GM04503 (cell line): ENCODE data around the gene CHST2.
"Not testable (repeated sequence)": the region's sequence is repeated elsewhere in the genome, so short reads cannot be mapped to it uniquely, and the experiment has no call there.

Source experiments
- DNase-seq: peaks from one replicate; pipeline ENCODE4 v3.0.0-alpha.2; 2012; ENCODE audit warnings: low read depth

CHST2 gene, protein sequence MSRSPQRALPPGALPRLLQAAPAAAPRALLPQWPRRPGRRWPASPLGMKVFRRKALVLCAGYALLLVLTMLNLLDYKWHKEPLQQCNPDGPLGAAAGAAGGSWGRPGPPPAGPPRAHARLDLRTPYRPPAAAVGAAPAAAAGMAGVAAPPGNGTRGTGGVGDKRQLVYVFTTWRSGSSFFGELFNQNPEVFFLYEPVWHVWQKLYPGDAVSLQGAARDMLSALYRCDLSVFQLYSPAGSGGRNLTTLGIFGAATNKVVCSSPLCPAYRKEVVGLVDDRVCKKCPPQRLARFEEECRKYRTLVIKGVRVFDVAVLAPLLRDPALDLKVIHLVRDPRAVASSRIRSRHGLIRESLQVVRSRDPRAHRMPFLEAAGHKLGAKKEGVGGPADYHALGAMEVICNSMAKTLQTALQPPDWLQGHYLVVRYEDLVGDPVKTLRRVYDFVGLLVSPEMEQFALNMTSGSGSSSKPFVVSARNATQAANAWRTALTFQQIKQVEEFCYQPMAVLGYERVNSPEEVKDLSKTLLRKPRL

GRCh38 chr3:143119009-143119914, at the start of gene CHST2:
Gene CHST2 (plus strand): TSS chr3:143119771. CDS start chr3:143120817, 1,046 bp downstream.
- no peak for DNase-seq

DNA sequence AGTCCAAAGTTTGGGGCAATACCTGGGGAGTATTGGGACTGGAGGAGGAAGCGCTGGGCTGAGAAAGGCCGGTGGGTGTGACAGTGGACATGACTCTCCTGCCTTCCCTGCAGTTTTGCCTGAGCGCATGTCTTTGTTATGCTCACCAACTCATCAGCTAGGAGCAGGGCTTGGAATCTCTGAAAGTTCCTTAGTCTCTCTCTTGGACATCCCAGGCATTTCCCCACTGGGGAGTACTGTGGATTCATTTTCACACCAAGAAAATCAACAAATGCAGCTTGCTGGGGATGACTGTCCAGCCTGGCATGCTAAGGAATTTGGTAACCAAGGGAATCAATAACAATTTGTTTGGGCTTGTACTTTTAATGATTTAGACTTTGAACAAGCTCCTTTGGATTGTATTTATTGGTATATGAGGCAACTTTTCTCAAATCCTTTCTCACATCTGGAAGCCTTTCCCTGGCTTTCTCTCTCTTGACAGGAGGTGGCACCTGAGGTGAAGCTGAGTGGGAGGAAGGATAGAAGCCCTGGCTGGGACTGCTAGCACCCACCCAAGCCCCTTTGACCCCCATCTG, 48.5 kb upstream of the CHST2 start:
- DNase-seq = peak; percentile 97

DNA sequence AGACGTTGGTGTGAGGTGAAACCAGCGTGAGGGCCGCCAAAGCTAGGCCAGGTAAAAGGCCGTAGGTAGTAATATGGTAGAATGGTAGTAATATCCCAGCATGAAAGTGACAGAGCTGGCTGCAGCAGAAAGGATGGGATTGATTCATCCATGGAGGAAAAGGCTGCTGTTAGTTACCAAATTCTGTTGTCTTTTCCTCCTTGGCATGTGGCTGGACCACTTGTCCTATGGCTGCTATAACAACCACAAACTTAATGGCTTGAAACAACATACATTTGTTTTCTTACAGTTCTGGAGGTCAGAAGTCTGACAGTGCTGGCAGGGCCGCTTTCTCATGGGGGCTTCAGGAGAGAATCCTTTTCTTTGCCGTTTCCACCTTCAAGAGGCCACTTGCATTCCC, 47.8 kb upstream of the CHST2 start:
- DNase-seq = no peak

GRCh38 chr3:143072298-143073020, 47.1 kb upstream of the CHST2 start:
- not testable (repeated sequence) for DNase-seq

DNA sequence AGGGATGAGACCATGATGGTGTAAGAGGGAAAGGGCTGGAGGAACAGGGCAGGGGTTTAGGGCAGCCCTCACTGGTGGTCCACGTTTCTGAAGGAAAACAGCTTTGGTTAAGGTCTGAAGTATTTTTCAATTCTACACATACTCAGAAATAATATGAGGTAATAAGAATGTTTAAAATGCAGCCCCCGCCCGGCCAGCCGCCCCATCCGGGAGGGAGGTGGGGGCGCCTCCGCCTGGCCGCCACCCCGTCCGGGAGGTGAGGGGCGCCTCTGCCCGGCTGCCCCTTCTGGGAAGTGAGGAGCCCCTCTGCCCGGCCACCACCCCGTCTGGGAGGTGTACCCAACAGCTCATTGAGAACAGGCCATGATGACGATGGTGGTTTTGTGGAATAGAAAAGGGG, 46.0 kb upstream of the CHST2 start:
- not testable (repeated sequence) for DNase-seq

- not testable (repeated sequence) for DNase-seq
Measured at GRCh38 chr3:143073983-143074382, 45.6 kb upstream of the CHST2 start.

GRCh38 chr3:143078883-143079282, 40.7 kb upstream of the CHST2 start:
- DNase-seq = no peak

- no peak for DNase-seq
Measured at GRCh38 chr3:143080196-143080595, 39.4 kb upstream of the CHST2 start.

DNA sequence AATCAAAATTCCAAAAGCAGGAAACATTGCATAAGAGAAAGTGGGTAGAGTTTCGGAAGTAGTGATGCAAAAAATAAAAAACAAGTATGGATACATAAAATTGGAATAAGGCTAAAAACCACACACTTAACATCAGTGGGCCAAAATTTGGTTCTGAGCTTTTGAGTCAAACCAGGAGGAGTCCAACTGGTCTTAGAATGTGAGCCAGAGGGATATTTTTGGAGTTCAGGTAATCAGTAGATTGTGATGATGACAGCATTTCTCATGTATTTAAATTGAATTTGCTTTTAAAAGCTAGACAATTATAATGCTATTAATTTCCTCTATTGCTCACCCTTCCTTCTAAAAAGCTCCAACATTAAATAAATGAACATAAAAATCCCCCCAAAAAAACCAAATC, 38.2 kb upstream of the CHST2 start:
- no peak for DNase-seq

DNA sequence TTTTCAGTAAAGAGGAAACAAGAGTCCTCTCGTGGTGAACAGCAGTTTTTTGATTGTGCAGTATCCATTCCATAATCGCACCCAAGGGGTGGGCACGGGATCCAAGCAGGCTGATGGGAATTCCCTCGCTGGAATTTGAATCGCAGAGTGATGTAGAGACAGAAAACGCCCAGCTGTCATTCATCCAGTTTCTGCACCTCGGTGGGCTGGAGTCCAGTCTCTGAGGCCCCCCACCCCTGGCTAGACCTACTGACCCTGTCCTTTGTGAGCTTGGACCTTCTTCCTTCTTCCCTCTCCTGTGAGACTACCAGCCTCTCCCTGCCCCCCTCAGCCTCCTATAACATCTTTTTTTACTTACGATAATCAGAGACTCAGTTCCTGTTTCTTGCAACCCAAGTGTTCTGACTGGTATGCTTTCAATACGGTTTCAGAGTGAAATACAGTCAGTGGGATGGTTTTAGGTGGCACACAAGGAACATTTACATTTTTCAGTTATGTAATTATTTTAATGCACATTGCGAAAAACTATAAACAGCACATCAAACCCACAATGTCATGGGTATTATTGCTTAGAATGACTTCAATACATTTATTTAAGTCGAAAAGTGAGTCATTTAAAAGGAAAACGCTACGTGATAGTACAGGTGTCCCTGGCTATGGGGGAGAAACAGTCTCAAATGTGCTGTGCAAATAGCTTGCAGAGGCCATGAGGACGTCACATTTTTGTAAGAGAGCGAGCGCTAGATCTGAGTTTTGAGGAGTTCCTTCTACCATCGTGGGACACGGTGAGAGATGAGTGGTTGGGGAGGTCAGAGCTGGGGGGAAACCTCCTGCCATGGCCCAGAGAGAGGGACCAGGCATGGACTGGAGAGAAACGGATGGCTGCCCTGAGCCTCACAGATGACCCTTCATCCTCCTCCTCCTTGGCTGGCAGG, 37.5 kb upstream of the CHST2 start:
- DNase-seq = no peak

- no peak for DNase-seq
Measured at GRCh38 chr3:143083781-143084180, 35.8 kb upstream of the CHST2 start.

- DNase-seq = no peak
Measured at GRCh38 chr3:143084856-143085731, 34.5 kb upstream of the CHST2 start.

GRCh38 chr3:143088835-143089234, 30.7 kb upstream of the CHST2 start:
- DNase-seq = no peak

GRCh38 chr3:143089965-143090364, 29.6 kb upstream of the CHST2 start:
- DNase-seq = no peak

DNA sequence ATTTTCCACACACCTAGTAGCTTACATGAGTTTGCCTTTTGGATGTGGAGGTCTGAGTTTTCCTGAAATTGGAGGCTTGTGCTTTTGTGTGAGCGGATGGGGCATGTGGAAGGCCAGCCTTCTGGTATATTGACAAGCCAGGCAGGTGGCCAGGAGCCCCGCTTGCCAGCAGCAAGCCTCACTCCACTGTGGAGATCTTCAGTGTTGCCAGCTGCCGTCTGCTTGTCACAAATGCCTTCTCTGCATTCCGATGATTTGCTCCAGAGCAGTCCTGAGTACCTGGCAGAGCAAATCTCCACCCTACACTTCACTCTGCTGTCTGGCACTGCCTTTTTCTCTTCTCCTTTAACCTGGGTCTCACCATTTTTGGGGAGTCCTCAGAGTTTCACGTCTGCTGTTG, 29.1 kb upstream of the CHST2 start:
- DNase-seq = no peak

DNA sequence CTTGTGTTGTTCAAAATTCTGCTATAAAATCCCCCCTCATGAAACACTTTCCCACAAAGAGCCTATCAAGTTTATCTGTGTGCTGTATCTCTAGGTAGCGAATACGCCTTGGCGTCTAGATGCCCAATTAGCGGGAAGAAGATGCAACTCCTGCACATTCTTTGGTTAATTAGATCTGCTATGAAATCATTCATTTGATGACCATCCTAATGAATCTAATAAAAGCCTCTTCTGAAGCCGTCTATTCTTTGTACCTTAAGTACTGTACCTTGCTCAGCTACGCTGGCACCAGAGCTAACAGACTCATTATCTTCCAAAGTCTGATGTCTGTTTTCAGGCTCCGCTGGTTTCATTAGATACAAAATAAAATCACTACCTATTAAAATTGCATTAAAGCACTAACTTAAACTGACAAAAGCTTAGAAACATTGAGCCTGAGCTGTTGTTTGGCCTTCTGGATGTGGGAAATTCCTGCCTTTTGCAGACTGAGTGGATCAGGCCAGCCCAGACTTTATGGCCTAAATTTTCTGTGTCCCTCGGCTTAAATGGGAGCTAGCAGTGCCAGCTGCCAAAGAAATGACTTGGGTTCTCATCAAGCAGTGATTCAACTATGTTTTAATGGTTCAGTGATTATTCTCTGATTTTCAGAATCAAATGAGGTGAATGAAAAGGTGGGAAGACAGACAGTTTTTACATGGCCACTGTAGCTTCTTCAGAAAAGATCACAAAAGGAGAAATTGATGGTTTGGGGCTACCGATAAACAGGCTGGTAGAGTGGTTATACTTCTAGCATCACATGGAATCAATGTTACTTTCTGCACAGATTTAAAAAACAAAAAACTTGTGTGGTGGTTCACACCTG, 28.4 kb upstream of the CHST2 start:
- no peak for DNase-seq

GRCh38 chr3:143092191-143092590, 27.4 kb upstream of the CHST2 start:
- no peak for DNase-seq

DNA sequence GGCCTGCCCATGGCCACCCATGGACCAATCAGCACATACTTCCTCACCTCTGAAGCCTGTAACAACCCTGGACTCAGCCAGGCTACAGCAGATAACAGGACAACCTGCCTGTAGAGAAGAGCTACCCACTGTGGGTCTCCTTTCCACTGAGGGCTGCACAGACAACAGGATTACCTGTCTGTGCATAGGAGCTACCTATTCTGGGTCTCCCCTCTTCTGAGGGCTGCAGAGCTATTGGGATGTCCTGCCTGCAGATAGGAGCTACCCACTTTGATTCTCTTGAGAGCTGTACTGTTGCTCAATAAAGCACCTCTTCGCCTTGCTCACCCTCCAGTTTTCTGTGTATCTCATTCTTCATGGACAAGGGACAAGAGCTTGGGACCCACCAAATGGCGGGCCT, 23.8 kb upstream of the CHST2 start:
- DNase-seq = no peak
